HepG2 (cell line): ENCODE measurements around the gene UBFD1. TPM values are rescaled to one million over a fixed set of nuclear protein-coding genes. Genes with fewer than 3 reads are reported as not detected.

Source experiments
- AHR ChIP-seq: IDR thresholded peaks from 2 replicates; pipeline ENCODE4 v1.6.1; 2018; ENCODE audit warnings: missing genetic modification reagents, missing compliant biosample characterization
- HNRNPH1 ChIP-seq: fragments of 200-400 bp; formaldehyde crosslinking; optimal IDR thresholded peaks from 2 replicates; pipeline ENCODE3; 2017; ENCODE audit warnings: mild to moderate bottlenecking, low read depth, low read length
- KLF15 ChIP-seq: sonication (generic); formaldehyde crosslinking; IDR thresholded peaks from 2 replicates; pipeline ENCODE4 v1.8.1; 2023; ENCODE audit warnings: borderline replicate concordance, mild to moderate bottlenecking, inconsistent platforms, missing genetic modification reagents, mixed read lengths
- KMT2A ChIP-seq: sonication (generic); formaldehyde crosslinking; IDR thresholded peaks from 2 replicates; pipeline ENCODE4 v1.4.0; 2020; ENCODE audit warnings: missing genetic modification reagents
- NCOA1 ChIP-seq: sonication (generic); formaldehyde crosslinking; IDR thresholded peaks from 2 replicates; pipeline ENCODE4 v1.9.0; 2021; ENCODE audit warnings: missing genetic modification reagents
- POGZ ChIP-seq: sonication (generic); formaldehyde crosslinking; IDR thresholded peaks from 2 replicates; pipeline ENCODE4 v1.4.0; 2020; ENCODE audit warnings: mild to moderate bottlenecking, missing genetic modification reagents
- RELA ChIP-seq: sonication (generic); formaldehyde crosslinking; IDR thresholded peaks from 2 replicates; pipeline ENCODE4 v1.4.0; 2020; ENCODE audit warnings: missing genetic modification reagents
- RFX1 ChIP-seq: fragments of 450-650 bp; IDR thresholded peaks from 2 replicates; pipeline ENCODE4 v1.6.1; 2017
- SMAD9 ChIP-seq: sonication (generic); formaldehyde crosslinking; IDR thresholded peaks from 2 replicates; pipeline ENCODE4 v1.5.1; 2020; ENCODE audit warnings: mild to moderate bottlenecking, missing genetic modification reagents
- ZBTB38 ChIP-seq: sonication (generic); formaldehyde crosslinking; IDR thresholded peaks from 2 replicates; pipeline ENCODE4 v1.5.1; 2020; ENCODE audit warnings: mild to moderate bottlenecking, missing genetic modification reagents
- ZNF263 ChIP-seq: sonication (generic); formaldehyde crosslinking; IDR thresholded peaks from 2 replicates; pipeline ENCODE4 v1.4.0; 2020; ENCODE audit warnings: missing genetic modification reagents
- ZNF296 ChIP-seq: sonication (generic); formaldehyde crosslinking; conservative IDR thresholded peaks from 2 replicates; pipeline ENCODE4 v1.5.0; 2020; ENCODE audit warnings: mild to moderate bottlenecking, missing genetic modification reagents
- ZNF546 ChIP-seq: sonication (generic); formaldehyde crosslinking; conservative IDR thresholded peaks from 2 replicates; pipeline ENCODE4 v1.8.1; 2023; ENCODE audit warnings: mild to moderate bottlenecking, missing genetic modification reagents
- ZNF552 ChIP-seq: sonication (generic); formaldehyde crosslinking; IDR thresholded peaks from 2 replicates; pipeline ENCODE4 v1.9.0; 2022; ENCODE audit warnings: missing genetic modification reagents, mild to moderate bottlenecking, borderline replicate concordance
- ZNF782 ChIP-seq: sonication (generic); formaldehyde crosslinking; IDR thresholded peaks from 2 replicates; pipeline ENCODE4 v1.4.0; 2020; ENCODE audit warnings: missing genetic modification reagents, mild to moderate bottlenecking, borderline replicate concordance
- polyA plus RNA-seq, 8 experiments: library from polyadenylated mRNA; depleted of rRNA in 3 of 8; stranded (reverse) in 7 of 8; unstranded in 1 of 8; fragments of >200 nt; fragmentation: Illumina TruSeq in 4 of 8; extraction: Trizol in 4 of 8; gene quantifications; 2 replicates each; pipeline versions ENCODE4 v1.2.1 to v1.2.3, GENCODE V29; 2011 to 2016; ENCODE audit warnings: low read depth in 4 of 8, missing spikeins in 1 of 8, mixed read lengths in 1 of 8; ENCODE audit not compliant: insufficient read depth in 1 of 8
- total RNA-seq, 5 experiments: library from RNA; depleted of rRNA; stranded (reverse); fragments of >200 nt; fragmentation: Illumina TruSeq; extraction: Trizol; gene quantifications; 2 replicates each; pipeline ENCODE4 v1.2.3, GENCODE V29; 2016; ENCODE audit warnings: low read depth in 1 of 5
- TF ChIP-seq, protein P1 (sequence below): IDR thresholded peaks from 2 replicates; pipeline ENCODE4 v1.6.1; 2016; ENCODE audit warnings: mild to moderate bottlenecking
- TF ChIP-seq, protein P2 (sequence below): sonication (generic); formaldehyde crosslinking; IDR thresholded peaks from 2 replicates; pipeline ENCODE4 v1.4.0; 2020; ENCODE audit warnings: missing genetic modification reagents, mild to moderate bottlenecking, borderline replicate concordance
- TF ChIP-seq, protein P3 (sequence below): sonication (generic); formaldehyde crosslinking; IDR thresholded peaks from 2 replicates; pipeline ENCODE4 v1.5.0; 2020; ENCODE audit warnings: missing genetic modification reagents
- TF ChIP-seq, protein P4 (sequence below): sonication (generic); formaldehyde crosslinking; IDR thresholded peaks from 2 replicates; pipeline ENCODE4 v1.8.0; 2022; ENCODE audit warnings: missing genetic modification reagents, mild to moderate bottlenecking, borderline replicate concordance
- TF ChIP-seq, protein P5 (sequence below): sonication (generic); formaldehyde crosslinking; IDR thresholded peaks from 2 replicates; pipeline ENCODE4; 2020; ENCODE audit warnings: missing genetic modification reagents, mild to moderate bottlenecking, borderline replicate concordance

The UBFD1 gene
- total and polyA plus RNA-seq, 2 of the 13 experiments (the other 11 are each of a cell fraction or from before 2014, with no cell fraction given), result 100 to 111 TPM

DNA sequence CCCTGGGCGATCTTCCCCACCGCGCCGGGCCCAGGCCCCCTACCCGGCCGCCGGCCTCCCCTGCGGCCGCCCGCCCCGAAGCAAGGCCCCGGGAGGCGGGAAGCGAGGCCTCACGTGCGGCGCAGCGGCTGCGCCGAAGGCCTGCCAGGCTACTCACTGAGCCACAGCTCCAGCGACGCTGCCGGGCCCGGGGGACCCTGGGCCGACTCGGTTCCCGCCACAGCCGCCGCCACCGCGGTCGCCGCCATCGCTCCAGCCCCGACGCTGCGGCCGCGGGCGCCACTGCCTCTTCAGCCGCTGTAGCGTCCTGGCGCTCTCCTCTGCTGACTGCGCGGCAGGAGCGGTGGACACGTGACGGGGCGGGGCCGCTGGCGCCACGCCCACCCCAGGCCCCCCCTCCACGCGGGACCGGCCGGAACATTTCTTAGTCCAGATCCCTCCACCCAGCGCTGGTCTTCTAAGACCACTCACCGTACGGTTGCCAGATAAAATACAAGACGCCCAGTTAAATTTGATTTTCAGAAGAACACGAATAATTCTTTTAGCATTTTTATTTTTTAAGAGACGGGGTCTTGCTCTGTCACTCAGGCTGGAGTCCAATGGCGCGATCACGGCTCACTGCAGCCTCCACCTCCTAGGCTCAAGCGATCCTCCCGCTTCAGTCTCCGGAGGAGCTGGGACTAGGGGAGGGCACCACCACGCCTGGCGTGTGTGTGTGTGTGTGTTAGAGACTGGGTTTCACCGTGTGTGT, 47.2 kb upstream of the UBFD1 start, which contains the start of gene GGA2 (continued):
- TF ChIP-seq, protein P1, sequence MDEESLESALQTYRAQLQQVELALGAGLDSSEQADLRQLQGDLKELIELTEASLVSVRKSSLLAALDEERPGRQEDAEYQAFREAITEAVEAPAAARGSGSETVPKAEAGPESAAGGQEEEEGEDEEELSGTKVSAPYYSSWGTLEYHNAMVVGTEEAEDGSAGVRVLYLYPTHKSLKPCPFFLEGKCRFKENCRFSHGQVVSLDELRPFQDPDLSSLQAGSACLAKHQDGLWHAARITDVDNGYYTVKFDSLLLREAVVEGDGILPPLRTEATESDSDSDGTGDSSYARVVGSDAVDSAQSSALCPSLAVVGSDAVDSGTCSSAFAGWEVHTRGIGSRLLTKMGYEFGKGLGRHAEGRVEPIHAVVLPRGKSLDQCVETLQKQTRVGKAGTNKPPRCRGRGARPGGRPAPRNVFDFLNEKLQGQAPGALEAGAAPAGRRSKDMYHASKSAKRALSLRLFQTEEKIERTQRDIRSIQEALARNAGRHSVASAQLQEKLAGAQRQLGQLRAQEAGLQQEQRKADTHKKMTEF (CRISPR knock-in tag), result peak; percentile 67; the same call in 1 of the 2 replicates
- TF ChIP-seq ZNF546 (CRISPR knock-in tag) (peak; percentile 92), ZNF782 (CRISPR knock-in tag) (peak; percentile 84; the same call in 1 of the 2 replicates), ZNF552 (no peak), SMAD9 (no peak), KLF15 (CRISPR knock-in tag) (peak; percentile 86; the same call in 1 of the 2 replicates), ZBTB38 (CRISPR knock-in tag) (peak; percentile 91), RELA (peak; percentile 89; the same call in 1 of the 2 replicates), HNRNPH1 (no peak), ZNF296 (peak; percentile 29; the same call in 1 of the 2 replicates), AHR (0 out of 2 replicates have a peak, but pooled peaks have one; percentile 65), RFX1 (no peak), ZNF263 (CRISPR knock-in tag) (peak; percentile 80), POGZ (CRISPR knock-in tag) (peak; percentile 91), KMT2A (CRISPR knock-in tag) (peak; percentile 92), NCOA1 (no peak)
- TF ChIP-seq, protein P2, sequence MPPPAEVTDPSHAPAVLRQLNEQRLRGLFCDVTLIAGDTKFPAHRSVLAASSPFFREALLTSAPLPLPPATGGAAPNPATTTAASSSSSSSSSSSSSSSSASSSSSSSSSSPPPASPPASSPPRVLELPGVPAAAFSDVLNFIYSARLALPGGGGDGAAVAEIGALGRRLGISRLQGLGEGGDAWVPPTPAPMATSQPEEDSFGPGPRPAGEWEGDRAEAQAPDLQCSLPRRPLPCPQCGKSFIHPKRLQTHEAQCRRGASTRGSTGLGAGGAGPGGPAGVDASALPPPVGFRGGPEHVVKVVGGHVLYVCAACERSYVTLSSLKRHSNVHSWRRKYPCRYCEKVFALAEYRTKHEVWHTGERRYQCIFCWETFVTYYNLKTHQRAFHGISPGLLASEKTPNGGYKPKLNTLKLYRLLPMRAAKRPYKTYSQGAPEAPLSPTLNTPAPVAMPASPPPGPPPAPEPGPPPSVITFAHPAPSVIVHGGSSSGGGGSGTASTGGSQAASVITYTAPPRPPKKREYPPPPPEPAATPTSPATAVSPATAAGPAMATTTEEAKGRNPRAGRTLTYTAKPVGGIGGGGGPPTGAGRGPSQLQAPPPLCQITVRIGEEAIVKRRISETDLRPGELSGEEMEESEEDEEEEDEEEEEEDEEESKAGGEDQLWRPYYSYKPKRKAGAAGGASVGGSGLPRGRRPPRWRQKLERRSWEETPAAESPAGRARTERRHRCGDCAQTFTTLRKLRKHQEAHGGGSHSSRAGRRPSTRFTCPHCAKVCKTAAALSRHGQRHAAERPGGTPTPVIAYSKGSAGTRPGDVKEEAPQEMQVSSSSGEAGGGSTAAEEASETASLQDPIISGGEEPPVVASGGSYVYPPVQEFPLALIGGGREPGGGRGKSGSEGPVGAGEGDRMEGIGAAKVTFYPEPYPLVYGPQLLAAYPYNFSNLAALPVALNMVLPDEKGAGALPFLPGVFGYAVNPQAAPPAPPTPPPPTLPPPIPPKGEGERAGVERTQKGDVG (CRISPR knock-in tag), result peak; percentile 95
- TF ChIP-seq, protein P3, sequence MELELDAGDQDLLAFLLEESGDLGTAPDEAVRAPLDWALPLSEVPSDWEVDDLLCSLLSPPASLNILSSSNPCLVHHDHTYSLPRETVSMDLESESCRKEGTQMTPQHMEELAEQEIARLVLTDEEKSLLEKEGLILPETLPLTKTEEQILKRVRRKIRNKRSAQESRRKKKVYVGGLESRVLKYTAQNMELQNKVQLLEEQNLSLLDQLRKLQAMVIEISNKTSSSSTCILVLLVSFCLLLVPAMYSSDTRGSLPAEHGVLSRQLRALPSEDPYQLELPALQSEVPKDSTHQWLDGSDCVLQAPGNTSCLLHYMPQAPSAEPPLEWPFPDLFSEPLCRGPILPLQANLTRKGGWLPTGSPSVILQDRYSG (CRISPR knock-in tag), result peak; percentile 97
- TF ChIP-seq, protein P4, sequence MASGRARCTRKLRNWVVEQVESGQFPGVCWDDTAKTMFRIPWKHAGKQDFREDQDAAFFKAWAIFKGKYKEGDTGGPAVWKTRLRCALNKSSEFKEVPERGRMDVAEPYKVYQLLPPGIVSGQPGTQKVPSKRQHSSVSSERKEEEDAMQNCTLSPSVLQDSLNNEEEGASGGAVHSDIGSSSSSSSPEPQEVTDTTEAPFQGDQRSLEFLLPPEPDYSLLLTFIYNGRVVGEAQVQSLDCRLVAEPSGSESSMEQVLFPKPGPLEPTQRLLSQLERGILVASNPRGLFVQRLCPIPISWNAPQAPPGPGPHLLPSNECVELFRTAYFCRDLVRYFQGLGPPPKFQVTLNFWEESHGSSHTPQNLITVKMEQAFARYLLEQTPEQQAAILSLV (CRISPR knock-in tag), result peak; percentile 93
- TF ChIP-seq, protein P5, sequence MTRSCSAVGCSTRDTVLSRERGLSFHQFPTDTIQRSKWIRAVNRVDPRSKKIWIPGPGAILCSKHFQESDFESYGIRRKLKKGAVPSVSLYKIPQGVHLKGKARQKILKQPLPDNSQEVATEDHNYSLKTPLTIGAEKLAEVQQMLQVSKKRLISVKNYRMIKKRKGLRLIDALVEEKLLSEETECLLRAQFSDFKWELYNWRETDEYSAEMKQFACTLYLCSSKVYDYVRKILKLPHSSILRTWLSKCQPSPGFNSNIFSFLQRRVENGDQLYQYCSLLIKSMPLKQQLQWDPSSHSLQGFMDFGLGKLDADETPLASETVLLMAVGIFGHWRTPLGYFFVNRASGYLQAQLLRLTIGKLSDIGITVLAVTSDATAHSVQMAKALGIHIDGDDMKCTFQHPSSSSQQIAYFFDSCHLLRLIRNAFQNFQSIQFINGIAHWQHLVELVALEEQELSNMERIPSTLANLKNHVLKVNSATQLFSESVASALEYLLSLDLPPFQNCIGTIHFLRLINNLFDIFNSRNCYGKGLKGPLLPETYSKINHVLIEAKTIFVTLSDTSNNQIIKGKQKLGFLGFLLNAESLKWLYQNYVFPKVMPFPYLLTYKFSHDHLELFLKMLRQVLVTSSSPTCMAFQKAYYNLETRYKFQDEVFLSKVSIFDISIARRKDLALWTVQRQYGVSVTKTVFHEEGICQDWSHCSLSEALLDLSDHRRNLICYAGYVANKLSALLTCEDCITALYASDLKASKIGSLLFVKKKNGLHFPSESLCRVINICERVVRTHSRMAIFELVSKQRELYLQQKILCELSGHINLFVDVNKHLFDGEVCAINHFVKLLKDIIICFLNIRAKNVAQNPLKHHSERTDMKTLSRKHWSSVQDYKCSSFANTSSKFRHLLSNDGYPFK, result peak; percentile 60; the same call in 1 of the 2 replicates
